GM19193 (cell line): Measurements from ENCODE around the gene SLC24A4.

Source experiments
- POLR2A ChIP-seq: IDR thresholded peaks from 4 replicates; pipeline ENCODE4 v1.6.1; 2011; ENCODE audit not compliant: insufficient read depth, insufficient read length; ENCODE audit errors: extremely low read depth

The SLC24A4 gene

DNA sequence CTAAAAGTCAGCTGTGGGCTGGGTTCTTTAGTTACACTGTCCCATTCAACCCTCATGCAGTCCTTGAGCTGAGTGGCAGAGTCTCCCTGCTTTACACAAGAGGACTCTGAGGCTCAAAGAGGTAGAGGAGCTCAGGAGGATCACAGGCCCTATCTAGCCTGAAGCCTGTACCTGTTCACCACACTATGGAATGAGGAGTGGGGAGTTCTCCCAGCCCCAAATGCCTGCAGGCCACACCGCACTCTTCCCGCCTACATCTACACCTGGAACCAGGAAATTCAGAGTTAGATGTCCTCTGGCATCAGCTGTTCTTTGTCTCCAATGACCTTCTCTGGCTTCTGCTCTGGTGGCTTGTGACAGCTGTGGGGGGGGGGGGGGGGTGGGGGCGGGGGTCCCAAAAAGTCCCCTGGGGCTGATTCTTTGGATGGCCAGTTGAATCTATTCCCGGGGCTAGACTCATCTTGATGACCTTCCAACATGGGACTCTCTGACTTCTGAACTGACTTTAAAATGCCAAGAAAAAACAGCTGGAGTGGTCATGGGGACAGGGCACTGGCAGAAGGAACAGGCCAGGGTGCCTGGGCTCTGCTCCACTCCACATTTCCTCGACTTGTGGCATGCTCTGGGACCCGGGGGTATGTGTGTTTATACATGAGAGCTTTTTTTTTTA is 221.2 kb downstream of the SLC24A4 start:
- no peak for TF ChIP-seq POLR2A

DNA sequence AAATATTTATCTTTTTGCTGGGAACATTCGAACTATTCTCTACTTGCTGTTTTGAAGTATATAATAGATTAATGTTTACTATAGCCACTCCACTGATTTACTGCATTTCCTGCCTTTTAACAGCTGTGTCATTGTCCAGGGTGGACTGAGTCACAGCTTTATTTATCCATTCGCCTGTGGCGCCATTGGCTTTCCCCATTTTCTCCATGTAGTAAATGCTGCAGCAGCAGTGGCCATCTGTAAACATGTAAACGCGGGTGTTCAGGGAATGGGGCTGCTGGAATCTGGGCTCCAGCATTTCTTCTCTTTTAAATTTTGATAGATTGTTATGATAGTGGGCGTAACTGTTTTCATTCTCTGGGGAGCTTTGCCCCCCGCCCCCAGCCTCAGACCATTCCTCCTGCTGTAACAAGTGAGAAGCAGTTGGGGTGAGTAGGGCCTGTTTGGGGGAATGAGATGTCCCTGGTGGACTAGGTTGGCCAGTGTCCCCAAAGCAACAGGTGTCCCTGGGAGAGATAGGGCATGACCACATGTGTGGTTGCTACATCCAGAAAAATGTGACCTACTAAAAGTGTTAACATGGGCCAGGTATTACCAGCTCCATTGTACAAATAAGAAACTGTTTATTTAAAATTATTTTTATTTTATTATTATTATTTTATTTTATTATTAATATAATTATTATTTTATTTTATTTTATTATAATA is 223.5 kb downstream of the SLC24A4 start:
- TF ChIP-seq POLR2A = no peak

DNA sequence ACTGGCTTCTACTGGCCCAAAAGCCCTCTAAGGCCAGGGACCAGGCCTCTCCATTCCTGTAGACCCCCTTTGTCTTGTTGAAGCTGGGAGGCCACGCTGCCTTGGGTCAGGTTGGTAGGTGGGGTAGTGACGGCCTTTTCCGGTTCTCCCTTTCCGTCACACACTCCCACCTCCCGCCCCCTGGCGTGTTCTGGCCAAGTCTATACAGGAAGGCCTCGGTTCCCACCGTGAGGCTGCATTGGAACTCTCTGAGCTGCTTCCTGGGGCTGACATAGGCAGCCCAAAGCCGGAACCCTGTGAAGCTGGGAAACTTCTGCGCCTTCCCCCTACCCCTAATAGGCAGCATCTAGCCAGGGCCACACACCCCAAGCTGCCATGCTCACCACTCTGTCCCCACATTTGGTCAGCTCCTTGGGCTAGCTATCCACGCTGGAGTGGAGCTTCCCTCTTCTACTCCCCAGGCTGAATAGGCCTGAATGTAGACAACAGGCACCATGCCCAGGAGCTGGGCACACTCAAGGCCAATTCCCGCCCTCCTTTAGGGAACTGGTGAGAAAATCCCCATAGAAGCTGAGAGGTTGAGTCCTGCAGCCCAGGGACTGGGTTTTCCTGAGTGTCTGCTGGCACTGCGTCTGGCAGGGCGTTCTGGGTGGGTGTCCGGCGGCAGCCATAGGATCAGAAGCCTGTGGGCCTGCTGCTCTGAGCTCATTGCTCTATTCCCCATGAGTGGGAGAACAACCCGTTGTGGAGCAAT is 226.3 kb downstream of the SLC24A4 start:
- no peak for TF ChIP-seq POLR2A

DNA sequence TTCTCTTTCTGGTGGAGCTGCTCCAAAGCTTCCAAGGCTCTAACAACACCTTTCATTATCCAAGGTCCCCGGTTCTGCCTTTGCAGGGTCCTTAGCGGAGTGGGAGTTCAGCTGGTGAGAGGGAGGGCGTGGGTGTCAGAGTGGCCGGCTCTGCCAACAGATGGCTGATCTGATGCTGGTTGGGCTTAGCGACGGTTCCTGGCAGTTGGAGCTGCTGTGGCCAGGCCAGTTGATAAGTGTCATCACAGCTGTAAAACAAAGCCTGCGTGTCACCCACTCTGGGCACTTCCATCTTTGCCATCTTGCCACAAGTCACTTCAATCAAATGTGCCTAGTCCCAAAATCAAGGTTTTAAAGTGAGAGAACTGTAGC is 226.9 kb downstream of the SLC24A4 start:
- TF ChIP-seq POLR2A = no peak
